Loucy (cell line): Measurements from ENCODE around the gene AHR.

Experiments
- H2AFZ ChIP-seq: fragments of 200-600 bp; sonication (generic); 2 replicates; pipeline ENCODE4 v1.6.0; 2016; ENCODE audit warnings: antibody characterized with exemption, mild to moderate bottlenecking, low read length, moderate library complexity
- H3F3A ChIP-seq: fragments of 200-600 bp; 2 replicates; pipeline ENCODE4 v1.6.0; 2016; ENCODE audit warnings: antibody characterized with exemption, low read depth, mild to moderate bottlenecking
- H3K27me3 ChIP-seq: fragments of 200-600 bp; sonication (generic); 2 replicates; pipeline ENCODE4 v1.6.1; 2014; ENCODE audit warnings: low read length, mild to moderate bottlenecking; ENCODE audit not compliant: insufficient read depth, poor library complexity, severe bottlenecking
- H3K36me3 ChIP-seq: fragments of 200-600 bp; sonication (generic); 2 replicates; pipeline ENCODE4 v1.6.1; 2016; ENCODE audit warnings: low read length; ENCODE audit not compliant: insufficient read depth
- H3K4me1 ChIP-seq: fragments of 200-600 bp; sonication (generic); 2 replicates; pipeline ENCODE4 v1.5.1; 2014; ENCODE audit warnings: low read length, mild to moderate bottlenecking; ENCODE audit not compliant: insufficient read depth, poor library complexity, severe bottlenecking
- H3K4me2 ChIP-seq: fragments of 200-600 bp; sonication (generic); 2 replicates; pipeline ENCODE4 v1.6.0; 2014; ENCODE audit warnings: antibody characterized with exemption, low read length, low read depth, mild to moderate bottlenecking; ENCODE audit not compliant: poor library complexity, severe bottlenecking
- H3K4me3 ChIP-seq: fragments of 200-600 bp; sonication (generic); 2 replicates; pipeline ENCODE4 v1.5.1; 2014; ENCODE audit warnings: low read length, mild to moderate bottlenecking, mixed read lengths; ENCODE audit not compliant: poor library complexity, severe bottlenecking
- H3K79me2 ChIP-seq: fragments of 200-600 bp; sonication (generic); 2 replicates; pipeline ENCODE4 v1.6.1; 2014; ENCODE audit warnings: low read length; ENCODE audit not compliant: insufficient read depth
- H3K9ac ChIP-seq: fragments of 200-600 bp; sonication (generic); 2 replicates; pipeline ENCODE4 v1.6.0; 2014; ENCODE audit warnings: mild to moderate bottlenecking, low read depth, low read length, moderate library complexity; ENCODE audit not compliant: poor library complexity, severe bottlenecking
- H3K9me2 ChIP-seq: fragments of 200-600 bp; sonication (generic); replicated peaks from 2 replicates; pipeline ENCODE4 v1.6.1; 2016; ENCODE audit warnings: low read depth, low read length, mixed read lengths
- H3K9me3 ChIP-seq: fragments of 200-600 bp; sonication (generic); 2 replicates; pipeline ENCODE4 v1.6.1; 2014; ENCODE audit warnings: mild to moderate bottlenecking, antibody characterized with exemption, low read length, low read depth; ENCODE audit not compliant: insufficient read depth
- H4K20me1 ChIP-seq: fragments of 200-600 bp; sonication (generic); 2 replicates; pipeline ENCODE4 v1.6.0; 2014; ENCODE audit warnings: antibody characterized with exemption, low read length, mild to moderate bottlenecking; ENCODE audit not compliant: insufficient read depth, poor library complexity, severe bottlenecking
- EZH2phosphoT487 ChIP-seq: fragments of 200-600 bp; IDR thresholded peaks from 2 replicates; pipeline ENCODE4 v1.6.1; 2018; ENCODE audit warnings: antibody characterized with exemption, mild to moderate bottlenecking, moderate library complexity, borderline replicate concordance
- TF ChIP-seq, protein P1 (sequence below): fragments of 200-600 bp; sonication (generic); conservative IDR thresholded peaks from 2 replicates; pipeline ENCODE4 v1.5.1; 2014; ENCODE audit warnings: mild to moderate bottlenecking, antibody characterized with exemption, low read length

The AHR gene

GRCh38 chr7:17331891-17332501 lies 33.5 kb downstream of the AHR start:
- no peaks in the 10 kb centered on the region for H3K9me3 ChIP-seq
- no peaks in the 10 kb centered on the region for H3K79me2 ChIP-seq

GRCh38 chr7:17333221-17333620 lies 34.8 kb downstream of the AHR start:
- no peak overlapping the region for H3K4me2 ChIP-seq
- no peaks in the 10 kb centered on the region for H4K20me1 ChIP-seq
- TF ChIP-seq, protein P1, sequence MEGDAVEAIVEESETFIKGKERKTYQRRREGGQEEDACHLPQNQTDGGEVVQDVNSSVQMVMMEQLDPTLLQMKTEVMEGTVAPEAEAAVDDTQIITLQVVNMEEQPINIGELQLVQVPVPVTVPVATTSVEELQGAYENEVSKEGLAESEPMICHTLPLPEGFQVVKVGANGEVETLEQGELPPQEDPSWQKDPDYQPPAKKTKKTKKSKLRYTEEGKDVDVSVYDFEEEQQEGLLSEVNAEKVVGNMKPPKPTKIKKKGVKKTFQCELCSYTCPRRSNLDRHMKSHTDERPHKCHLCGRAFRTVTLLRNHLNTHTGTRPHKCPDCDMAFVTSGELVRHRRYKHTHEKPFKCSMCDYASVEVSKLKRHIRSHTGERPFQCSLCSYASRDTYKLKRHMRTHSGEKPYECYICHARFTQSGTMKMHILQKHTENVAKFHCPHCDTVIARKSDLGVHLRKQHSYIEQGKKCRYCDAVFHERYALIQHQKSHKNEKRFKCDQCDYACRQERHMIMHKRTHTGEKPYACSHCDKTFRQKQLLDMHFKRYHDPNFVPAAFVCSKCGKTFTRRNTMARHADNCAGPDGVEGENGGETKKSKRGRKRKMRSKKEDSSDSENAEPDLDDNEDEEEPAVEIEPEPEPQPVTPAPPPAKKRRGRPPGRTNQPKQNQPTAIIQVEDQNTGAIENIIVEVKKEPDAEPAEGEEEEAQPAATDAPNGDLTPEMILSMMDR, result no peak
- no peak for TF ChIP-seq EZH2phosphoT487
- no peaks in the 10 kb centered on the region for H3K36me3 ChIP-seq
- H3K9me3 ChIP-seq, result no peaks in the 10 kb centered on the region
- H3F3A ChIP-seq, result no peaks in the 10 kb centered on the region
- no peaks in the 10 kb centered on the region for H3K4me1 ChIP-seq
- no peaks in the 10 kb centered on the region for H3K79me2 ChIP-seq
- no peak overlapping the region for H2AFZ ChIP-seq
- no peak overlapping the region for H3K9ac ChIP-seq
- no peak overlapping the region for H3K4me3 ChIP-seq
- no peaks in the 10 kb centered on the region for H3K9me2 ChIP-seq
- H3K27me3 ChIP-seq, result no peaks in the 10 kb centered on the region

More at GRCh38 chr7:17331891-17332501, 33.5 kb downstream of the AHR start:
- no peak overlapping the region for H3K4me2 ChIP-seq
- no peaks in the 10 kb centered on the region for H3K4me1 ChIP-seq
- H3K9ac ChIP-seq, result no peak overlapping the region
- H2AFZ ChIP-seq, result no peak overlapping the region
- H3F3A ChIP-seq, result no peaks in the 10 kb centered on the region
- no peaks in the 10 kb centered on the region for H4K20me1 ChIP-seq
- H3K9me2 ChIP-seq, result no peaks in the 10 kb centered on the region
- TF ChIP-seq, protein P1, result no peak
- TF ChIP-seq EZH2phosphoT487, result no peak
- H3K4me3 ChIP-seq, result no peak overlapping the region
- H3K27me3 ChIP-seq, result no peaks in the 10 kb centered on the region
- no peaks in the 10 kb centered on the region for H3K36me3 ChIP-seq

DNA sequence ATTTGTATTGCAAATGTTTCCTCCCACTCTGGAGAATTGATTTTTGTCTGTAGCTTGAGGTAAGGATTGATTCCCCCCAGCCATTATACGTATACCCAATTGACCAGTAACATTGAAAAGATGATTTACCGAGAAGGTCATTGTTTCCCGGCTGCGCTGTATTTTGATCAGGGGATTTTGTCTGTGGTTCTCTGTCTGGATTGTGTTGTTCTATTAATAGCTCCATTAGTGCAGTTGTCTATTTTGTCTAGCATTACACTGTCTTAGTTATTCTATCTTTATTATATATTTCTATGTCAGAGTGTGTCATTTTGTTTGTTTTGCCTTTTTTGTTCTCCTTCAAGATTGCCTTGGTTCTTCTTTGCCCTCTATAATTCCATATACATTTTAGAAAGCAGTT lies 37.7 kb downstream of the AHR start:
- Histone ChIP-seq H3K27me3 (no peaks in the 10 kb centered on the region), H3K4me2 (no peak overlapping the region), H2AFZ (no peak overlapping the region), H3K9me3 (no peaks in the 10 kb centered on the region), H3K4me1 (no peaks in the 10 kb centered on the region), H3F3A (no peaks in the 10 kb centered on the region), H3K9ac (no peak overlapping the region), H3K36me3 (no peaks in the 10 kb centered on the region), H4K20me1 (no peaks in the 10 kb centered on the region), H3K4me3 (no peak overlapping the region), H3K9me2 (no peaks in the 10 kb centered on the region), H3K79me2 (no peaks in the 10 kb centered on the region)
- TF ChIP-seq, protein P1, result no peak
- no peak for TF ChIP-seq EZH2phosphoT487
